DMS53 (cell line): ENCODE measurements around the gene DCANP1.
A peak's percentile ranks its signal among the peaks of the same experiment; 100 is the strongest.

Experiments
- DNase-seq: peaks from one replicate; lab custom pipeline; 2025; lab: John Stamatoyannopoulos, UW

DCANP1 gene

DNA sequence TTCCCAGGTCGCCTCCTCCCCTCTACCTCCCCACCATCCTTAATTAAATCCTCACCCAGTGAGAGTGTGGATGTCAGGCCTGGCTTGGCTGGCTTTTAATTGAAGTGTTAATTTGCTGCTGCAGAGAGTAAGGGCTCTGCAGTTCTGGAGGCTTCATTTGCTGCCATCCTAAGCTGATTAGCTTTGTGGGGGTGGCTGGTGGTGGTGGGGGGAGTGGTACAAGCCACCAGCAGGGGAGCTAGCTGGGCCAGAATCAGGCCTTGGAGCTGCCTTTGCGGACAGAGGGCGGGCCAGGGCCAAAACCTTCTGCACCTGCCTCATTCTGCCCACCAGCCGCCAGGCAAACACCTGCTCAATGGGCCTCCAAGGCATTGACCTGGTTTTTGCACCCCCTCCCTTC lies 31.8 kb upstream of the DCANP1 start:
- DNase-seq, result no peak

DNA sequence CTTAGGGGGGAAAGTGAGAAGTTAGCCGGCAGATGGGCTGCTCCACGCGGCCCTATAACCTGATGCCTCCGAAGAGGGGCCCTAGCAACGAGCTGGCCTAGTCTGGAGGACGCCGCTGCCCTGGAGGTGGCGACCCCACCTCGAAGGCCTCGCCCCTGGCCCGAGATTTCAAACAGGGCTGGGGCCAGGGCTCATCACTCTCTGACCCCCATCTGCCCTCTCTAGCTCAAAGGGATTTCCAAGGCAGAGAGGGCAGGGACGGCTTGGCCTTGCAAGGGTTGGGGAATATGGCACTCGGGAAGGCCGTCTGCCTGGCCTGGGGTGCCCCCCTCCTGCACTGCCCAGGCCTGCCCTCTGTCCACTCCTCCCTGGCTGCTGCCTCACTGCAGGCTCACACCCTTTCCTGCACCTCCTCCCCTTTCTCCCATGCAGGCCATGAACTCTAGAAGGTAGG lies 30.5 kb upstream of the DCANP1 start:
- no peak for DNase-seq

DNA sequence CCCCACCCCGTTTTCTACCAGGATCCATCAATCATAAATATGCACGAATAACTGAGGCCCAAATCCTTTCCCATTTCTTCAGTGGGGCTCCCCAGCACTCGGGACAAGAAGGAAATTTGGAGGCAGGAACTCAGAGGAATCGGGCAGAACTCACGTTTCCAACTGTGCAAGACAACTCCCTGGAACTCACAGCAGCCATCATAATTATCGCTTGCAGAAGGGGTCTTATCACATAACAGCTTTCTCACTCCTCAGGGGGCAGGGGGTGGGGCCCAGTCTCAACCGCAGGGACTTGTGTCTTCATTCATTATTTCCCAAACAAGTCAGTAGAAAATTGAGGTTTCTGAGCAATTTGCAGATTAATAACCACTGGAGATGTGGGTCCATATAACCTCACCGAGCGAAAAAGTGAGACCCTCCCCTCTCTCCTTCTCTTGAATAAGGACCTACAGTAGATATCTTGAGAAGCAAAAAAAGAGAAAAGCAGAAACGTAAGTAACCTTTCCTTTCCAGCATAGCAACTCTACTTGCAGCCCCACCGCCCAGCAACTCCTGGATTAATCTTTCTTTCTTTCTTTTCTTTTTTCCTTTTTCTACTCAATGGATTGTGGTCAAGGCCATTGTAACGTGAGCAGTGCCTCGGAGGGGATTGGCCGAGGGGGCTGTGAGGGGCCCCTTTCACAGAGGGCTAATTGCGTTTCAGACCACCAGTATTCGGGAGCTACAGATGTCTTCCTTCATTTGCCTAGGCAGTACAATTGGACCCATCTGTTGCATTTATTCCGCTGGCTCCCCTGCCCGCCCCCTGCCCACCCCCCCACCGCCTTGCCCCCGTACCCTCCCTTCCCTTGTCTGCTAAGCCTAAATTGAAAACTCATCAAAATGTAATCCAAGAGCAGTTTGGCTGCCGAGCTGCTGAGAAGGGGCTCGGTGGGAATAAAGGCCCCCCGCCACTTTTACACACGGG lies 29.8 kb upstream of the DCANP1 start:
- DNase-seq, result no peak

DNA sequence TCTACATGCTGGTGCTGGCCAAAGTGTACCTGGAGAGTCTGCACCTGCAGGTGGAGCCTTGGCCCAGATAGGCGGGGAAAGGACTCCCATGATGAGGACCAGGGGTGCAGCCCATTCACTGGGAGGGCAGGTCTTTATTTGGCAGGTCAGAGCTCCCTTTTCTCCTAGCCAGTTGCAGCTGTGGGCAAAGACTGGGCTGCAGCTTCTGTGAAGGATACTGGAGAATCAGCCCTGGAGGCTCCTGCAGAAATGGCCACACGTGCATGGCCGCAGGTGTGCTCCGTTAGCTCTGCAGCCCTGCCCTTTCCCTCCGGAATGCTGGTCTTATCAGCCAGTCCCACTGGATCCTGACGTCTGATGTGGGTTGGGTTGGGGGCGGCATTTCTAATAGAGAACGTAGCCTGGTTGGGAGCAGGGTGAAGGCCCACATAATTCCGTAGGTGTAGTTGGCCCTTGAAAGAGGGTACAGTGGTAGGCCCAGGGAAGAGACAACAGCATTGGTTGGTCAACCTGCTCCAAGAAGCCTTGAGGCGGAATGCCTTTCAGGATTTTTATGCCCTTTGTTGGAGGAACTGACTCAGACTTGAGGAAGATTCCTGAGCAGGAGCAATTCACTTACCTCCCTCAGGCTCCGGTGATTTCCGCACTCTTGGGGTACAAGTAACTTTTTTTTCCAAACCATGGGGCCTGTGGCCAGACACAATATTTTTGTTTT lies 27.0 kb upstream of the DCANP1 start:
- no peak for DNase-seq

DNA sequence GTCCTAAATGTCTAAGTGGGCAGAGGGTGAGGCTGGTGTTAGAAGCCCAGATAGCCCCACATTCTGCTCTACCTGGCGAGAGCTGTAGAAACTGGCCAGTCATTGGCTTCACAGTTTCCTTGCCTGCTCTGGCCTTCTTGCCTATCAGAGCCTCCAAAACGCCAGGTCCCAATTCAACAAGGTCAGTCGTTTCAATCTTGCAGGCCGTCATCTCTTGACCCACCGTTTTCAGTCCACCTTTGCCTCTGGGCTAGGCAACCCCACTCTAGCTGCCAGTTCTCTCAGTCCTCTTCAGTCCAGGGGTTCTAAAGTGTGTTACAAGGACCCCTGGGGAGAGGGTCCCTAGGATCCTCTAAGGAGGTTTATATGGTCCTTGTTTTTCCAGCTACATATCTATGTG lies 25.0 kb upstream of the DCANP1 start:
- DNase-seq, result no peak

DNA sequence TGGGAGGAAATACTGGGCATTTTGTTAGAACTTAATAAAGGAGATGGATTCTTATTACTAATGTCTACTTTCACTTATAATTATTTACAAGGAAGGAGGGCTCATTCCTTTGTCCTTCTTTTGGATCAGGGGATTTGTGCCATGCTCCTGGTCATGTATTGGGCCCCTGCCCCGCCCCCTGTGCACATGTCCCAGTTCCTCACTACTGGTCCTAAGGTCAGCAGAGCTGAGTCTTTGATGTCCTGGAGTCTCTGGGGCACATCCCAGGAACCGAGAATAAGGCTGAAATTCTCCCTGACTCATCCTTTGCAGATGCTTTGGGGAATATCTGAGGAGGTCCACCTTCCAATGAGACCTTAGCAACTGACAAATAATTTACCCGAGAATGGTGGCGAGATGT lies 24.6 kb upstream of the DCANP1 start:
- DNase-seq, result no peak

DNA sequence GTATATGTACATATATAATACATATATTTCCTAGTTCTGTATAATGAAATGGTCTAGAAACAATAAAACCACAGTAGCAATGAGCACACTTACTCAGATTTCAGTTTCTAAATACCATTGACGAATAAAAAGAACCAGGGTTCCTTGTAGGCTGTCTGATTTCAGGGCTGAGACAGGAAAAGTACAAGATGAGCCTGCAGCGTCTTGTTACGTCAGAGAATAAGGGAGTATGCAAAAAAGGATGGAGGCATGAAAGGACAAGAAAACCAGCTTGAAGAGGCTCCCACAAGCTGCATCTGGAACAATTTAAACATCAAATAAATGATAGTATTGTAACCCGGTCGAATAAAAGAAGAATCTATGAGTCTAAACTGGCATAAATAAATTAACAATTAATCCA lies 22.8 kb upstream of the DCANP1 start:
- no peak for DNase-seq

DNA sequence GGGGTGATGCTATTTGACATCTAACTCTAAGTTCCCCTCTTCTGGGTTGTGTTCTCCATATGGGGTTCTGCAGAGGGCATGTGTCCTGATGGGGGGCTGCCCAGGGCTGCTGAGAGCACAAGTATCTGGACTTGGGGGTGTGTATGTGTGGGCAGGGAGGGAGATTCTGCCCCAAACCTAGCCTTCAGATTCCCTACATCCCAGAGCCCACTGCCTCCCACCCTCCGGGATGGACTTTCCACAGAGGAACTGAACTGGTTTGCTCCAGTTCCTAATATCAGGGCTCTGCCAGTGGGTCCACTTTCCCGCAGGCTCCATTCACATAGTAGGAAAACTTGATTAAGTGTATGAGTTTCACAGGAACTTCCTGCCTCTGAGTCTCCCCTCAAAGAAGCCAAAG lies 21.4 kb upstream of the DCANP1 start:
- no peak for DNase-seq

DNA sequence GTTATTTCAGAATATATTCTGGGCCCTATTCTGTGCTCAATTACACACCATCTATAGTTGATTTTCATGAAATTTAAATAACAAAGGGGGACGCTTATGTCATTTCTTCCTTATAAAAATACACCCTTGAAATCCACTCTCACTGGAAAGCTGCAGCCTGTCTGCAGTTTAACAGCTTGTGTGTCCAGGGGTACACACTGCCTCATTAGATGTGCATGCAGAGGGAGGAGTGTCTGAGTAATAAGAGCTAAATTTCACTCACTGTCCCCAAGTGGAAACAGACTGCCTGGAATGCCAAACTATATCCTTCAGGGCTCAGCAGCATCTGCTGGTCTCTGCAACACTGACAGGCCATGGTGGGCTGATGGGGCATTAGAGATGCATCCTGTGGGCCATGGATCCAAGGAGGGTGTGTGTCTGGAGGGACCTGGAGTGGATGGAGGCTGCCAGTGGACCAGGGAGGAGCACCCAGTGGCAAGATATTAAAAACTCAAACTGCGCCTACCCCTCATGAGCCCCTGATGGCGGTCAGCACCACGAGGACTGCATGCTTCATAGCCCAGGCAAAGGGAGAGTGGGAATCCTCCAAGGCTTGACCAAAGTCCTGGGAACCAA lies 20.8 kb upstream of the DCANP1 start:
- DNase-seq, result no peak

DNA sequence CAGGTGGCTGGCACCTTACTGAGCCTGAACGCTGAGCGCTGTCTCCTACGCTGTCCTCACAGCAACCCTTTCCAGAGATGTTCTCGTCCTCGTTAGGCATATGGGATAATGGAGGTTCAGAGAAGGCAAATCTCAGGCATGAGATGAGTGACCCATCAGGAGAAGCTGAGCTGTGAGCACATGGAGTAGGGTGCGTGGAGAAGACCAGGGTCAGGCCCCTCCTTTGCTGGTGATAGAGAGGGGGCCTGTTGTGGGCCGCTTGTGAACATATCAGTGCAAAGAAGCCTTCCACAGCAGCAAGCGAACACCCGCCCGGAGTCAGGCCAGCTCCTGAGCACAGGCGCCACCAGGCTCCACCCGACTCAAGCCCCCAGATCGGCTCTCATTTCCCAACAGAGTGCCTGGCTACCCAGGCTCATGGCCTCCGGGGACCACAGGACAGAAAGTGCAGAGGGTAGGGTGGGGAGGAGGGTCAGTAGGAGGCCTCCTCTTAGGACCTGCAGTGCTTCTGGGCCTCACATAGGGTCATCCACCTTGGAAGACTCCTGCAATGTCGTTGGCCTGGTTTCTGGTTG lies 20.0 kb upstream of the DCANP1 start:
- DNase-seq, result no peak

DNA sequence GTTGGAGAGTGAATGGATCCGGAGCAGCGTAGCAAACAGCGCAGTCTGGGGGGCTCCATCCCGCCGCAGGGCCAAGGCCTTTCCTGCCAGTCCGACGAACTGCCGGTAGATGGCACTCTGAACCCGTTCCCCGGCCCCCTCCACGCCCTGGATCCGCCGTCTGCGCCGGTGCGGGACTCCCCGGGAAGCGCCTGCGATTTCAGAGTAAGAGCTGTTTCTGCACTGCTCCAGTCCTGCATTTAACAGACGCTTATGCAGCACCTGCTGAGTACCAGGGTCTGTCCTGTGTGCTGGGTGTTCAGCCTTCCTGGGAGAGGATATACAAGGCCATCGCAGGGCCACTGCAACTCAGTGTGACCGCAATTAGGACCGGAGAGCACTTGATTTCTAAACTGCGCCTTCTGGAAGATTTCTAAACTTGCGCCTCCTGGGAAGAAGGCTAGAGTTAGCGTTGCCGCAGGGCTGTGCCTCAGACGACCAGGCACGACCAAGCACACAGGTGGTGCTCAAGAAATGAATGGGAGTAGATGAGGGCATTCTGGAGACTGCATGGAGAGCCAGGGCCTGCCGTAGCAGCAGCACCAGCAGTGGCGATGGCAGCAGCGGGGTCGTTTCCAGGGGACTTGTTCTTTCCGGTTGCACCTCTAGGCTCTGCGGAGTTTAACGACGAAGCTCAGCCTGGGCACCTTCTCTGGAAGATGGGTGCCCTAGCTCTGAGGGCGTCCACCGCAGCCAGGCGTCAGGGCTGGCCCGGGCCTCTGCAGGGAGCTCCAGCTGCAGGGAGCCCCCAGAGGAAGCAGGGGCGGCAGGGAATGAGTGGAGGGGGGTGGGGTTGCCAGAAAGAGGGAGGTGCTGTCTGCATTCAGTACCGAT lies 19.3 kb upstream of the DCANP1 start:
- peak; percentile 86 for DNase-seq

DNA sequence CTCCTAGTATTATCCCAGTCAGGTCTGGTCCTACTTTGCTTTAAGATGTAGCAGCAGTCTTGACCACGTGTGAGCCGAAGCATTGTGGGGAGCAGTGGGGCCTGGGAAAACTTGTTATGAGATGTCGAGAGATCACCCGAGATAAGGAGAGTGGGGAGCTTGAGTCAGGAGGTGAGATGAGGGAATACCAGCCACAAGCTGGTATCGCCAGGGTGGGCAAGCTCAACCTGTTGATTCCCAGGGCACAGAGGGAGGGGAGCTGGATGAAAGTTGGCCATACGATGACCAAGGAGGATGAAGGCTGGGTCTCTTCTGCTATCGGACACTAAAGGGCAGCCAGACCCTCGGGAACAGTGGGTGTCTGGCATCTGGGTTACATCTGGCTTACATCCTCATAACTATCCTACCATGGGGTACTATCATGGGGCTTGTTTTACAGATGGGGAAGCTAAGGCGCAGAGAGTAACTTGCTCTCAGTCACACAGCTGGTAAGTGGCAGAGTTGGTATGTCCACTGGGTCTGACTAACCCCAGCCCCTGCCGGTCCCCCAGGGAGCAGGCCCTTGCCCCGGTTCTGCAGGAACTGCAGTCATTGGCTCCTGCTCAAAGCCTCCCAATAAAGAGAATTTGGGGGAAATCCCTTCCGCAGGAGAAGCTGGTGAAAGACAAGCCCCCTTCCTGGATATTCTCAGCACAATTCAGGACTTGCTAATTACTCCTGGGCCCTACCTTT lies 18.4 kb upstream of the DCANP1 start:
- peak; percentile 18 for DNase-seq

DNA sequence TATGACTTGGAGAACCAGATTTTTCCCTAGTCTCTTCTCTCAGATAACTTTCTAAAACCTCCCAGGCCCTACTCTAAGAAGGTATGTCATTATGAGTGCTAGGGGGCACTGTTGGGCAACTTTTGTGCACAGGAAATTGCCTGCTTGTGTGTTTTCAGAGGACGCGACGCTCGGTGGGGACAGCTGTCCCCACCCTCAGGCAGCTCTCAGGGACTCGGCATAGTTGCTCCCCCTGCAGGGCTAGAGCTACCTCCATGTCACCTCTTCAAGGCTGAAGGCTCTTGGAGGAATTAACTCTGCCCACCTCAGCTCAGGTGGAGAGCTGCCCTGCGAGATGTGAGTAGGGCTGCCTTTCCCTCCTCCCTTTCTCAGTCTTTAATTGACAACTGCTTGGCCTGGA lies 15.2 kb upstream of the DCANP1 start:
- peak; percentile 93 for DNase-seq

DNA sequence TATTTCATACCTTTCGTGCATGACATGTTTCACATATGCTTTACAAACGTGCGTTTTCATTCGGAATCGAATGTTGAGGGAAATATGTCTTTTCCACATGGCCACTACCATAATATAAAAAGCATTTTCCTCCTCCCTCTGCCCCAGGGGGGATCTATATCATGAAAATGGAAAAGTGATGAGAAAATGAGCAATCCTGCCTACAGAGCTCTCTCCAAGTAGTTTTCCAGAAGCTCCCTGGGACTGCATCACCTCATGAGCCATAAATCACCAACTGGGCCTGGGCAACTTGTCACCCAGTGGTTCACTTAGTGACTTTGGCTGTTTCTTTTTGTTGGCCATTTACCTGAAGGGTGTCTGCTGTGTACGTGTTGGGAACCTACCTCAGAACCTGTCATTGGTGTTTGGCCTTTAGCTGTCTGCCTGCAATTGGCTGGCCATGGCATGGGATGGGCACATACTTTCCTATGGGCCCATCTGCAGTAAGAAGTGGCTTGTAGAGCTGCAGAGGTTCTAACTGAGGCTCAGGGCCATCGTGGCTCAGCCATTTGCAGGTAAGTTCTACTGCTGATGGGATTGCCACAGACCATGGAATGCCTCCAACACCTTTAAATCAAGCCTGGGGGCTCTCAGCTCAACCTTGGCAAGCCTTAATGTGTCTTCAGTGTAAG lies 14.5 kb upstream of the DCANP1 start:
- no peak for DNase-seq

DNA sequence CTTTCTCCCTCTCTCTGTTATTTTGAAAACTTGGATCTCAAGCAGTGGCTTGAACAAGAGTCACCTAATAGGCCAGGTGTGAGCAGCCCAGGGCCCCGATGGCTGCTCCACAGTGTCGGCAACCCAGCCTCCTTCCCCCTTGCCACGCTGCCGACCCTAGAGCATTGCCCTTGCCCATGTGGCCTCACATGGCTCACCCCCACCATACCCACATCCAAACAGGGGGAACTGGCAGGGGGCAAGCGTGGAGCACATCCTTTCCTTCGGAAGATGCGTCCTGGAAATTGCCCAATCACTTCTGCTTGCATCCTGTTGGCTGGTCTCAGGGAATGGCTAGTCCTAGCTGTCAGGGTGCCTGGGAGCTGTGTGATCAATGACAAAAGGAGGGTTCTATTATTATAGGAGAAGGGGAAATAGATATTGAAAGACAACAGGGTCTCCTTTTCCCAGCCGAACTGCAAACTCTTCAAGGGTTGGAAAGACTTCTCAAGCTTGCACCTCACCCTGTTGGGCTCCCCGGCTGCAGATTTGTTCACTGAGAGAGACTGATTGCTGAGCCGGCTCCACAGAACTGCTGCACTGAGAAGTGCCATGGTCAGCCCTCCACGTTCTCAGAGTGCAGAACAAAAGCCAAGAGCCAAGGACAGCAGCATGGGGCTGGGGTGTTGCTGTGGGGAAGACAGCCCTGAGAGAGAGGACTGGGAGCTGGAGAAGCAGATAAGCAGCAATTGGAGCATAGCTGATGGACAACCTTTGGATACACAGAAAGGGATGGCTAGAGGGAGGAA lies 13.3 kb upstream of the DCANP1 start:
- DNase-seq, result no peak

DNA sequence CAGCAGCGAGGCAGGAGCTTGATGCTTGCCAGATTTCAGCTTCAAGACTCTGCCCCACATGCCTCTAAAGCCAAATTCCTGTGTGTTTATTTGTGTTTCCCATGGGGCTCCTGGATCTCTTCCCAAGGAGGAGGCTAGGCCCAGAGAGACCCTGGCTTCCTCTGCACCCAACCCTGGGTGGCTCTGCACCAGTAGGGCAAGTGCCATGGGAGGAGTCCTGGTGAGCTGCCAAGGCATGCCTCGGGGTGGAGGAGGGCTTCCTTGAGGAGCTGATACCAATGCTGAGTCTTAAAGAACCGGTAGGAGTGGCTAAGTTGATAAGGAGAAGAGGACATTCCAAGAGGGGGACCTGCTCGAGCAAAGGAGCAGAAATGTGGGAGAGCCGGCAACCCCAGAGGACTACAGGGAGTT lies 11.8 kb upstream of the DCANP1 start:
- DNase-seq, result no peak

DNA sequence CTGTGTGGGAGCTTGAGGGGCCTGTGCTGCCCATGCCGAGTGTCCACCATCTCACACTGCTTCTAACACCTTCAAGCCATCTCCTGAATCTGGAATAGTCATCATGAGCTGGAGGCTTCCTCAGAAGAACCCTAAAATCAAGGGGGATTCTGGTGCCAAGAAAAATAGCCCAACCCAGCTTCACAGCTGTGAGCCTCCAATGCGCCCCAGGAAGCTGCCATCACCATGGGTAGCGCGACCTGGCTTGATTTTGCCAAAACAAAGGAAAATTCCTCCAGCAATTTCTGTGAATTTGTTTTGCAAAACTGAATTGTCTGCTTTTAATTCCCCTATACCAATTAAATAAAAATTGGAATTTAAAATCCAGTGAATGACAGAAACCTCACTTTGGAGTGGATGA lies 11.2 kb upstream of the DCANP1 start:
- no peak for DNase-seq

DNA sequence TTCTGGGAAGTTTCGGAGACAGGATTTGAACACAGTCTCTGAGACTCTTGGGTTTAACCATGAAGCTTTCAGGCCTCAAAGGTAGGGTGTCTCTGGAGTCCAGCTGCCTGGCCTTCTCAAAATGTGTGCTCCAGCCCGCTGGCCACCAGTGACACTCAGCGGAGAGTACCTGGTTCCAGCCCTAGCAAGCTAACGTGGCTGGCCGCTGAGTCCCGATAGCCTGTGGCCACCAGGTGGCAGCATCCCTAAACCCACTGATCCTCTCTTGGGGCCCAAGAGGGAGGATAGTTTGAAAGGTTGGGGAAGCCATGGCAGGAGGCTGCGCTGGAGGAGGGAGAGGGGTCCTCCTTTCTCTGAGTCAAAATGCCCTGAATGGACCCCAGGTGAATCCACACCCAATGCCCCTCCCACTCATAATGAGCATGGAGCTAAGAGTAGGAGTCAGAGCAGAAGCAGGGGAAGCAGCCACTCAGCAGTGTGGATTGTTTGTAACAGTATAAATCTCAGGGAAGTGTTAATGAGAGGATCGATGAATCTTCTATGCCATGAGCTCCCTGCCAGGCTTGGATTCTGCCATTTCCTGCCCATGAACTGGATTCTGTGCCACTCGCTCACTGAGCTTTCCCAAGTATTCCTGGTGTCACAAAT lies 10.4 kb upstream of the DCANP1 start:
- DNase-seq, result peak; percentile 85
